Right renal pelvis (tissue), 4 donors: ENCODE results near the gene HSD17B11. TPM values are rescaled to one million over a fixed set of nuclear protein-coding genes. Genes with fewer than 3 reads are reported as not detected.
"Not testable (repeated sequence)": the region's sequence is repeated elsewhere in the genome, so short reads cannot be mapped to it uniquely, and the experiment has no call there.

Experiments
- DNase-seq, 4 donors: peaks; one replicate each; pipeline ENCODE4 v3.0.0-alpha.2; 2013; ENCODE audit warnings: low read depth in 4 of 4, low spot score in 3 of 4, missing footprints in 1 of 4
- polyA plus RNA-seq, 4 donors: library from polyadenylated mRNA; unstranded; fragments of 120-200 nt; gene quantifications; one replicate each; pipeline ENCODE4 v1.2.1, GENCODE V29; 2013; ENCODE audit not compliant: insufficient read length in 4 of 4

Gene HSD17B11
- polyA plus RNA-seq, 4 donors: 57.1 to 74.5 (median 62.5) TPM

DNA sequence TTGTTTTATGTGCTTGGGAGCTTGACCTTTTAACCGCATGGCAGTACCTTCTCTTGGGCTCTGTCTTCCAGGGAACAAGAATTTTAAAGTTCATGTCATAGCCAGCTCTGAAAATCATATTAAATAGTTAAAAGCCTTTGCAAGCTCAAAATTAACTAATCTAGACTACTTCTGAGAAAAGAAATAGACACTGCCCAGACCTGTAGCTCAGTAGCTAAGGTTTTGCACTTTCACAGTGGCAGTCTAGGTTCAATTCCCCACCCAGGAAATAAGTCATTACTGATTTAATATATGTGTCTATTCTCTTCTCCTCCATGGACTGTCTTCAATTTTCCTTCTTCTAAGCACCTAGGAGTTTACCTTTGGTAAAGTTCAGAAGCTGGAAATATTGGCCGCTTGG is 27.4 kb downstream of the HSD17B11 start:
- DNase-seq: no peak

DNA sequence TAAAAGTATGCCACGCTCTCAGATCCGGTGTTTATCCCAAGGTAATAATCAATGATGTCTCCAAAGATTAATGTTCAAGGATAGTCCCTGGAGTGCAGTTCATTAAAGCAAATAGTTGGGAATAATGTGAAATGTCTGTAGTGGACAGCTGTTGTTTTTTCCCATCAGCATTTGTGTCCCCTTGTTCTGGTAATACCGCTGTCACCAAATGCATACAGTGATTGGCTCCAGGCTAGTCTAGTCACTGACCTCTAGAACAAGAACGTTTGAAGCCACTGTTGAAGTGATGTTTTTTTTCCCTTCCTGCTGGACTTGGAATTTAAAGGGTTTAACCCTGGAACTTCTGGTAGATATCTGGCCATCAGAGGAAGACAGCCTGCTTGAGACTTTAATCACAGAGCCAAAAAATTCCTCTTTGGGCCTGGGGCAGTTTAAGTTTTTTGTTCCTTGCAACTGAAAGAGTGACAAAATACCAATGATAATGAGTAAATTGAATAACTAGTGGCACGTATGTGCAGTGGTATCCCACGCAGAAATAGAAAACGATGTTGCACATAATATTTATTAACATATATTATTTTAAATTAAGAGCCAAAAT is 30.6 kb downstream of the HSD17B11 start:
- DNase-seq: no peak

DNA sequence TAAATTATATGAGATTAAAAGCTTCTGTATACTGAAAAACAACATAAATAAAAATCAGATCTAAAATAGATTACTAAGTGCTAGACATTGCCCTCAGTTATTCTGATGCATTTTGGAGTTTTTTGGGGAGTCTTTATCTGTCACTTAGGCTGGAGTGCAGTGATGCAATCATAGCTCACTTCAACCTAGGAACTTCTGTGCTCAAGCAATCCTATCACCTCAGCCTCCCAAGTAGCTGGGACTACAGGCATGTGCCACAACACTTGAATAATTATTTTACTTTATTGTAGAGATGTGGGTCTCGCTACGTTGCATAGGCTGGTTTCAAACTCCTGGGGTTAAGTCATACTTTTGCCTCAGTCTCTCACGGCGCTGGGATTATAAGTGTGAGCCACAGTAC is 31.7 kb downstream of the HSD17B11 start:
- no peak for DNase-seq

DNA sequence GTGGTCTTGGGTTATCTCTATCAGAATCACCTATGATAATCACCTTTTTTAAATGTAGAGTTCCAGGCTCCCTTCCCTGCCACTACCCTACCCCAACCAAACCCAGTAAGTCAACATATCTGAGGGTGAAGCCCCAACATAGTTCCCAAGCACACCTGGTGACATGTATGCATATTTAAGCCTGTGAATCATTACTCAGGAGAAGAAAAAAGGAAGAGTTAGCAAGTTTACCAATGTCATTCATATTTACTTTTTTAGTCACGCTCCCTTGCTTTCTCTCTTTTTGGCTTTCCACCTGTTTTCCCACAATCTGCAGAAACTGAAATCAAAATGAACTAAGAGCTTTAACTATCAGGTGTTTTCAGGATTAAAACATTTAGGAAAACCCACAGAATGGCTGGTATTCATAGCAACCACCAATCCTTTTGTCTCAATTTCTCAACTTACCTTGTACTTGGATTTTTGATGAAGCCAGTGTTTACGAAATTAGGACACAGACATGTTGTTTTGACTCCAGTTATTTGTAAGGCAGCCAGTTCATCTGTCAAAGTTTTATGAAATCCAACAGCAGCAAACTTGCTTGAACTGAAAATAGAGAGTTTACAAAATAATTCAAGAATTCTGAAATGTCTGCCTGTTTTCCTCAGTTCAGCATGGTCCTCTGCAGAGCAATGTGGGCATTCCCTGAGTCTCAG is 34.0 kb downstream of the HSD17B11 start:
- no peak for DNase-seq

DNA sequence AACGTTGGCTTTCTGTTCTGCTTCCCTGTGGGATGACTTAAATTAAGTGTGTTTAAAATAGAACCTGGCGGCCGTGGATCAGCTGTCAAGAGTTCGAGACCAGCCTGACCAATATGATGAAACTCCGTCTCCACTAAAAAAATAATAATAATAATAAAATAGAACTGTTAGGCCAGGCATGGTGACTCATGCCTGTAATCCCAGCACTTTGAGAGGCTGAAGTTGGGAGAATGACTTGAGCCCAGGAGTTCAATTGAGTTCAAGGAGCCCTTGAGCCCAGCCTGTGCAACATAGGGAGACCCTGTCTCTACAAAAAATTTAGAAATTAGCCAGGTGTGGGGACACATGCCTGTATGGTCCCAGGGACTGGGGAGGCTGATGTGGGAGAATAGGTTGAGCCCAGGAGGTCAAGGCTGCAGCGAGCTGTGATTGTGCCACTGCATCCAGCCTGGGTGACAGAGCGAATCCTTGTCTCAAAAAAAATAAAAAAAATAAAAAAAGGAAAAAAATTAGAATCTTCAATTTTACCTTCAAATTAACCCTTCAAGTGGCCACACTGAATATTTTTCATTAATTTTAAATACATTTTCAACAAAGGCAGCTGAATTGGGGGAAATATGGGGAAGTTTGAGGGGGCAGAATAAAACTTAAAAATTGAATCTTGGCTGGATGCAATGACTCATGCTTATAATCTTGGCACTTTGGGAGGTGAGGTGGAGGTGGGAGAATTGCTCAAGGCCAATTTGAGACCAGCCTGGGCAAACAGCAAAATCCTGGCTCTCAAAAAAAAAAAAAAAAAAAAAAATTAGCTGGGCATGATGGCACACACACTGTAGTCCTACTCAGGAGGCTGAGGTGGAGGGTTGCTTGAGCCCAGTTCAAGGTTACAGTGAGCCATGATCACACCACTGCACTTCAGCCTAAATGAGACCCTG is 36.6 kb downstream of the HSD17B11 start:
- no peak for DNase-seq

DNA sequence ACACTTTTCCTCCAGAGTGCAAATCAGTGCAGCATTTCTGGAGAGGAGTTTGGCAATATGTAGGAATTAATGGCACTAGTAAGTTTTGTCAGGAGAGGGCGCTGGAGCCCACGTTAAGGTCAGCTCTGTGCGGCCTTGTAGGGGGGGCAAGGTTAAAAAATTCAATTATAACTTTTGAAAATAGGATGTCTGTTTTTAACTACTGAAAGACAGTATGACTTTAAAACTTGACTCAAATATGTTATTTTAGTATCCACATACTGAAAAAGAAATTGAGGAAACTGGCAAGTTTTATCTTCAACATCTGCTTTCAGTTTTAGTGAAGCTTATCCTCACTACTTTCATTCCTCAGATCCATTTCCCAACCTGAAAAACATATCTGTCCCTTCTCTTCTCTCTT is 37.4 kb downstream of the HSD17B11 start:
- DNase-seq: no peak

DNA sequence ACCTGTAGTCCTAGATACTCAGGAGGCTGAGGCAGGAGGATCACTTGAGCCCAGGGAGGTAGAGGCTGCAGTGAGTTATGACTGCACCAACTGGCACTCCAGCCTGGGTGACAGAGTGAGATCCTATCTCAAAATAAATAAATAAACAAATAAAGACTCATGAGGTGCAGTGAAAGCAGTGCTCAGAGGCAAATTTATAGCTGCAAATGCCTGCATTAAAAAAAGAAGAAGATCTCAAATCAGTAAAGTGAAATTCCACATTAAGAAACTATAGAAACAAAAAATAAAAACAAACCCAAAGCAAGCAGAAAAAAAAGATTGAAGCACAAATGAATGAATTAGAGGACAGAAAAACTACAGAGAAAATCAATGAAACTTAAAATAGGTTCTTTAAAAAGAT is 45.8 kb downstream of the HSD17B11 start:
- no peak for DNase-seq

DNA sequence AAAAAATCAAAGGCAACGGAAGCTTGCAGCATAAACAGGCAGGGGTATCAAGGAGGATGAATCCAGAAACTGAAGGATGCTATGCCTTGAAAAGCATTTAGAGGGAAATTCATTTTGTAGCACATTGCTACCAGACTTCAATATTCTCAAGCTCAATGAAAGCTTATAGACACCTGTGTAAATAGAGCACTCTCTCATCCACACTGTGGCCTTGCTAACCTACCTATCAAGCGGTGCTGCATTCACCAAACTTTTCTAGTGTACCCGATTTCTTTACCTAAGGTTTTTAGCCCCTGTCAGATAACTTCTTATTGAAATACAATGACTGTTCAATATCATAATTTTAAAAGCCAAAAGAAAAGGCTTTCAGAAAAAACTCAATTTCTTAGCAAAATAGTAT is 48.1 kb downstream of the HSD17B11 start:
- DNase-seq: no peak

DNA sequence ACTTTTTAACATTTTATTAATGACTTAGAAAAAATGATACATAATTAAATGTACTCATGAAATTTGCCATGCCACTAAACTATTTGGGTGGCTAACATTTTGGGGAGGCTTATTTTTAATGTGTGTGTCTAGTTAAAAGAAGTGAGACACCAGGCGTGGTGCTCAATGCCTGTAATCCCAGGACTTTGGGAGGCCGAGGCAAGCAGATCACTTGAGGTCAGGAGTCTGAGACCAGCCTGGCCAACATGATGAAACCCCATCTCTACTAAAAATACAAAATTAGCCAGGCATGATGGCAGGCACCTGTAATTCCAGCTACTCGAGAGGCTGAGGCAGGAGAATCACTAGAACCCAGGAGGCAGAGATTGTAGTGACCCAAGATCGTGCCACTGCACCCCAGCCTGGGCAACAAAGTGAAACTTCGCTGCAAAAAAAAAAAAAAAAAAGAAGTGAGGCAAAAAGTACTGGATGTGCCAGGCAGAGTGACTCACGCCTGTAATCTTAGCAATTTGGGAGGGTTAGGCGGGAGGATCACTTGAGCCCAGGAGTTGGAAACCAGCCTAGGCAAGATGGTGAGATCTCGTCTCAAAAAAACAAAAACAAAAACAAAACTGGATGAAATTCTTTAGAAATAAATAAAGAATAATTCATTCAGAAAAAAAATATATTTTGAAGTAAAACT is 48.9 kb downstream of the HSD17B11 start:
- DNase-seq: not testable (repeated sequence)

DNA sequence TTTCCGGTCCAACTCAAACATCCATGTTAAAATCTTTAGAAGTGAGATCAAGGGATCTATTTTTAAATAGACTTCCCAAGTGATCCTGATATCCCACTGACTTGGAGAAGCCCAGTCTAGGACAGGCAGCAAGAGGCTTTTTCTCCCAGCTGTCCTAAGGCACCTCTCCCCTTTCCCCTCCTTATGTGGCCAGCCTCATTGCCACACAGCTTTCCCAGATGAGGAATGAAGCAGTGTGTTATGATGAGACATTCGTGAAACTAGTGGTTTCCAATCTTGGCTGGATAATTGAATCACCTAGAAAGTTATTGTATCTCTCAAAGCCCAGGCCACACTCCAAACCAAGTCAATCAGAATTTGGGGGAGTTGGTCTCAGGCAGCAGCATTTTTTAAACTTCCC is 51.5 kb downstream of the HSD17B11 start:
- no peak for DNase-seq

DNA sequence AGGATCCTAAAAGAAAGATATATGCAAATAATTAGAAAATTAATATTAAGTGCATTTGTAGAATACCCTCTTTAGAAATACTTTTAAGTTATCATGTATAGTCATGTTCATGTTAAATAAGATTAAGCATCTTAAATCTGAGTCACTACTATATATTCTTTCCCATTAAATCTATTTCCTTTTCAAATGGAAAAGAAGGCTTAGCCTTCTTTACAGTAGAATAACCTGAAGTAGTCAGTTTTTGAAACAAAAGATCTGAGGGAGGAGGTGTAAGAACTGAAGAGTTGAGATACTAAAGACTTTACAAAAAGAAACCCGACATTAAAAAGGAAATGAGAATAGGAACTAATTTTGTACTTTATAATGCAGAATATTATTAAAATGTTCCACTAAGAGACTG is 53.6 kb downstream of the HSD17B11 start:
- no peak for DNase-seq

DNA sequence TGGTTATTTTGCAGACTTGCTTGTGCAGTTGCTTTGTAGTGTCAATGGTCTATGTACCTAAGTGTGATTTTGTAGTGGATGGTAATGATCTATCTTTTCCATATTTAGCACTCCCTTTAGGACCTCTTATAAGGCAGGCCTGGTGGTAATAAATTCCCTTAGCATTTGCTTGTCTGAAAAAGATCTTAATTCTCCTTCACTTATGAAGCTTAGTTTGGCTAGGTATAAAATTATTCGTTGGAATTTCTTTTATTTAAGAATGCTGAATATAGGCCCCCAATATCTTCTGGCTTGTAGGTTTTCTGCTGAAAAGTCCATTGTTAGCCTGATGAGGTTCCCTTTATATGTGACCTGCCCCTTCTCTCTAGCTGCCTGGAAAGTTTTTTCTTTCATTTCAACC is 57.7 kb downstream of the HSD17B11 start:
- no peak for DNase-seq

DNA sequence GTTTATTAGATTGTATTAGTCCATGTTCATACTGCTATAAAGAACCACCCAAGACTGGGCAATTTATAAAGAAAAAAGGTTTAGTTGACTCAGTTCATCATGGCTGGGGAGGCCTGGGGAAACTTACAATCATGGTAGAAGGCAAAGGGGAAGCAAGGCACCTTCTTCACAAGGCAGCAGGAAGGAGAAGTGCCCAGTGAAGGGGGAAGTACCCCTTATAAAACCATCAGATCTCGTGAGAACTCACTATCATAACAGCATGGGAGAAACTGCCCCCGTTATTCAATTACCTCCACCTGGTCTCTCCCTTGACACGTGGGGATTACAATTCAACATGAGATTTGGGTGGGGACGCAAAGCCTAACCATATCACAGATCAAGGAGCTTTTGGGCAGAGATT is 60.2 kb downstream of the HSD17B11 start:
- no peak for DNase-seq

DNA sequence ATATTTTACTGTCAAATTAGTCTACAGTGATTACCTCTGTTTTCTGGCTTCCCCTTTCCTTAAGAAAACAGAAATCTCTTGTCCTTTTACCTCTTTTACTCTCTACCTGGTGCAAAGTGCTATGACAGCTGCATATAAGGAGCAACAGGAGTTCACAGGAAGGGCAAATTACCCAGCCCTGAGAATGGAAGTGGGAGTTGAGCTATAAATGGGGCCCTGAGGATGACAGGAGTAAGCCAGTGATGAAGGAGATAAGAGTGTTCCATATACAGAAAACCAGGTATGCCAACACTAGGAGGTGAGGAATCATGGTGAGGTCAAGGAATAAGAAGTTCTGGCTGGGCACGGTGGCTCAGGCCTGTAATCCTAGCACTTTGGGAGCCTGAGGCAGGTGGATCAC is 63.9 kb downstream of the HSD17B11 start:
- no peak for DNase-seq

DNA sequence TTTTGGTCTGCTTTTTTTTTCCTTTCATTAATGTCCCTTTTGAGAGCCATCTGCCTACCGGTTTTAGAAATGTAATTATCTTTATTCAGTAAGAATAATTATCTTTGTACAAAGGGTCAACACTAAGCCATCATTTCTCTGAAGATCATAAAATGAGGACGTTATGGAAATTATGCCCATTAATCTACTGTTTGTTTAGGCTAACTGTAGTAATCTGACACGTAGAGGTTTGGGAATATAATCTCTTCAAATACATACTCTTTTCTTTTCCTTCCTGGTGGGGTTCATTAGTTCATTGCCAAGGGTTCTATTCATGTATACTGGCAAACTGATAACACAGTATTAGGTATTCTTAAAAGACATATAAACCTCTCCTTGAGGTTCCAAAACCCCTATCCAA is 64.5 kb downstream of the HSD17B11 start:
- no peak for DNase-seq

DNA sequence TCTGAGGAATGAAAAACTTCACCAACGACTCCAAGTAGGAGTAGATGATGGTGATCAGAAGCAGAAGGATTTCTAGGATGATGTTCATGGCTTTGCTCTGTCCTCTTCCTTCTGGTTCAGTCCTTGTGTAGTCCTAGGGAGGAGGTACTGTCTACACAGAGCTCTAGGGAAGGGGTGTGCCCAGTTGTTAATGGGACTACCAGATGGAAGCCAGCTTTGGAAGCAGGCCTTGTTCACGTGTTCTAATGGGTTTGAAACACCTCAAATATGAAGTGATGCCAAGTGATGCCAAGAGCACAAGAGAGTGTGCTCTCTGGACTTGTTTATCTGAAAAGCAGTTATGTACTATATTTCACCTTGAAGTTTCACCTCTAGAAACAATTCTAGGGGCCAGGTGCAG is 68.2 kb downstream of the HSD17B11 start, which contains the start of gene HSD17B13:
Gene HSD17B13 (minus strand): TSS at position 129 of the 400 bp plus-strand sequence. CDS start 41 bp downstream, at position 88.
- no peak for DNase-seq

DNA sequence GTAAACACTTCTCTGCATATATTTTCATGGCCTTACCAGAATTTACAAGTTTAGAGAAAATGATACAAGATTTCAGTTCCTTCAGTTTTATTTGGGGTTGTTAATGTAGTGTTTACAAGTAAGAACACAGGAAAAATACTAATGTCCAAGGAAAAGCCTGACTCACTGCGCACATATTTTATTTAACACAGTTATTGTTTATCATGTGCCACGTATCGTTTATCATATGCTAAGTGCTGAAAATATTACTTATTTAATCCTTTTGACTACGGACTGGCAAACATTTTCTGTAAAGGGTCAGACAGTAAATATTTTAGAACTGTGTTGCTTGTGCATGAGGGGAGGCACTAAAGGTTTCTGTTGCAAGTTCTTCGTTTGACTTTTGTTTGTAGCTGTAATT is 69.1 kb downstream of the HSD17B11 start:
- no peak for DNase-seq

DNA sequence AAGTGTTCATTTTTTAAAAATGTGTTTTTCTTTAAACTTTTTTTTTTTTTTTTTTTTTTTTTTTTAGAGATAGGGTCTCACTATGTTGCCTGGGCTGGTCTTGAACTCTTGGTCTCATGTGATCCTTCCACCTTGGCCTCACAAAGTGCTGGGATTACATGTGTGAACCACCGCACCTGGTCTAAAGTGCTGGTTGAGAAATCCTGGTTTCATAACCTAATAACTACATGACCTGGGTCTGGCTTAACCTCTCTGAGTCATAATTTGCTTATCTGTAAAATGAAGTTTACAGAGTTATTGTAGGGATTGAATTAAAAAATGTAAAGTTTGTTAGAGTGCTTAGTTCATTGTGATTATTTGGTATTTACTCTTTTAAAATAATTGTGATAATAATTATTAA is 73.5 kb downstream of the HSD17B11 start:
- no peak for DNase-seq

DNA sequence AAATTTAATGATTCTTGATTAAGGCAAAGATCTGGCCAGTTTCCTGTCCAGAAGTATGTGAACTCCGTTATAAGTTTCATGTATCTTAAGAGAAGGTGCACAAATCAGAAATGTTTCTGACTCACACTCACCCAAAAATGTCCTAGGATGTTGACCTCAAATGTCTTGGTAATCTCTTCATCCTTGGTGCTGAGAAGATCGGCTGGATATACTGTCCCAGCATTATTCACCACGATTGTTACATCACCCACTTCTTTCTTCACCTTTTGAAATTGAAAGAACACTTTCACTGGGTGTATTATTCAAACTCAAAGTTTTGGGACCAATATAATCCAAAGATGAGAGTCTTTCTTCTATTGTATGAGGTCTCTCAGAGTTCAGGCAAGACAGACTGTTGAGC is 74.0 kb downstream of the HSD17B11 start:
- no peak for DNase-seq

DNA sequence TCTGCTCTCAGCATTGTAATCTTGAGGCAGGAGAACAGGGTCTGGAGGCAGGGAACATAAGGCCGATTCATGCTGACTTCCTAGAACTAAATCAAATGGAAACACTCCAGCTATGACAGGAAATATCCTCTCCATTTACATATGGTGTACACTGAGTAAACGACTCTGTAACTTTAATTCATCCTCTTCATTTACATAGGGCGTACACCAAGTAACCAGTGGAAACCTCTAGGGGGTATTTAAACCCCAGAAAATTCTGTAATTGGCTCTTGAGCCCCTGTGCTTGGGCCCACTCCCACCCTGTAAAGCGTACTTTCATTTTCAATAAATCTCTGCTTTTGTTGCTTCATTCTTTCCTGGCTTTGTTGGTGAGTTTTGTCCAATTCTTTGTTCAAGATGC is 76.0 kb downstream of the HSD17B11 start:
- not testable (repeated sequence) for DNase-seq

DNA sequence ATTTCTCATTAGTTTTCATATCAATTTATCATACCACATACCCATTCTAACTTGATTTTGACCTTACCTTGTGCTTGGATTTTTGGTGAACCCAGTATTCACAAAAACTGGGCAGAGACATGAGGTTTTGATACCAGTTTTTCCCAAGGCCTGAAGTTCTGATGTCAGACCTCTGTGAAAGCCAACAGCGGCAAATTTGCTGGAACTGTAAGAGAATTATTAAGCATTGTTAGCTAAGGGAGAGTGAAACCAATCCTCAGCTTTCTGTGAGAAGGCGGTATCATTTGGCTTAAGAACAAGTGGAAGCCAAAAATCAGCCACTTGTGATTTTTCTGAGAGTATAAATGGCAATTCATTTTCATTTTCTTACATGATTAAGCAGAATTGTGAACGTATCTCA is 77.2 kb downstream of the HSD17B11 start:
- no peak for DNase-seq
